Type B pancreatic cell (in vitro differentiated cells): ENCODE data around the gene LDLRAD4. TPM values are rescaled to one million over a fixed set of nuclear protein-coding genes. Genes with fewer than 3 reads are reported as not detected.

ENCODE experiments used
- DNase-seq: peaks from one replicate; pipeline ENCODE4 v3.0.0; 2021; ENCODE audit warnings: mixed read lengths; ENCODE audit not compliant: unreplicated experiment; ENCODE audit errors: extremely low spot score
- H3K27ac Mint-ChIP-seq: 2 replicates; pipeline ENCODE4 v1.8.0; 2021; ENCODE audit warnings: mild to moderate bottlenecking, mixed read lengths
- H3K27me3 Mint-ChIP-seq: 2 replicates; pipeline ENCODE4 v1.8.0; 2021; ENCODE audit warnings: mixed read lengths
- H3K36me3 Mint-ChIP-seq: 2 replicates; pipeline ENCODE4 v1.8.0; 2021; ENCODE audit warnings: mixed read lengths
- H3K4me1 Mint-ChIP-seq: one replicate; pipeline ENCODE4 v1.8.0; 2021; ENCODE audit warnings: mixed read lengths; ENCODE audit not compliant: unreplicated experiment
- H3K4me3 Mint-ChIP-seq: 2 replicates; pipeline ENCODE4 v1.8.0; 2021; ENCODE audit warnings: mild to moderate bottlenecking, mixed read lengths
- H3K9me3 Mint-ChIP-seq: 2 replicates; pipeline ENCODE4 v1.8.0; 2021; ENCODE audit warnings: mixed read lengths
- CTCF ChIP-seq: fragments of 200-600 bp; sonication (generic); conservative IDR thresholded peaks from 2 replicates; pipeline ENCODE4 v1.5.0; 2021; ENCODE audit warnings: antibody characterized with exemption, mild to moderate bottlenecking
- total RNA-seq: library from RNA; stranded (reverse); gene quantifications from 2 replicates; pipeline ENCODE4 v1.2.1, GENCODE V29; 2021; ENCODE audit warnings: low replicate concordance

The LDLRAD4 gene
- total RNA-seq, 1 donor from 2014 or later: 2.4 TPM

- Mint-ChIP-seq H3K27ac (no peak overlapping the region), H3K27me3 (peaks cover 15% of the 10 kb centered on the region), H3K4me3 (no peak overlapping the region), H3K9me3 (no peaks in the 10 kb centered on the region), H3K4me1 (peaks cover 23% of the 10 kb centered on the region), H3K36me3 (no peaks in the 10 kb centered on the region)
- TF ChIP-seq CTCF: no peak
- no peak for DNase-seq
These were observed 78.5 kb downstream of the LDLRAD4 start for GRCh38 chr18:13296867-13297574.

GRCh38 chr18:13298262-13298661, 79.7 kb downstream of the LDLRAD4 start:
- Mint-ChIP-seq H3K36me3 (no peaks in the 10 kb centered on the region), H3K4me3 (no peak overlapping the region)

GRCh38 chr18:13300029-13300428, 81.5 kb downstream of the LDLRAD4 start:
- DNase-seq: no peak
- Mint-ChIP-seq H3K9me3 (no peaks in the 10 kb centered on the region), H3K27ac (no peak overlapping the region), H3K27me3 (peaks cover 8% of the 10 kb centered on the region), H3K4me3 (no peak overlapping the region), H3K36me3 (no peaks in the 10 kb centered on the region), H3K4me1 (peaks cover 16% of the 10 kb centered on the region)
- TF ChIP-seq CTCF: no peak

More at GRCh38 chr18:13298262-13298661, 79.7 kb downstream of the LDLRAD4 start:
- DNase-seq: no peak
- Mint-ChIP-seq H3K9me3 (no peaks in the 10 kb centered on the region), H3K4me1 (peaks cover 21% of the 10 kb centered on the region), H3K27me3 (peaks cover 8% of the 10 kb centered on the region), H3K27ac (no peak overlapping the region)
- TF ChIP-seq CTCF: no peak

- H3K4me3 Mint-ChIP-seq: no peak overlapping the region
- TF ChIP-seq CTCF: no peak
- no peaks in the 10 kb centered on the region for H3K9me3 Mint-ChIP-seq
- no peaks in the 10 kb centered on the region for H3K36me3 Mint-ChIP-seq
- H3K27me3 Mint-ChIP-seq: peaks cover 5% of the 10 kb centered on the region
- no peak overlapping the region for H3K27ac Mint-ChIP-seq
- DNase-seq: no peak
- H3K4me1 Mint-ChIP-seq: peaks cover 16% of the 10 kb centered on the region
These were observed 82.2 kb downstream of the LDLRAD4 start for GRCh38 chr18:13300796-13301195.

GRCh38 chr18:13302040-13302439, 83.5 kb downstream of the LDLRAD4 start:
- H3K27ac Mint-ChIP-seq: no peak overlapping the region

More at GRCh38 chr18:13302040-13302439, 83.5 kb downstream of the LDLRAD4 start:
- TF ChIP-seq CTCF: no peak
- Mint-ChIP-seq H3K9me3 (no peaks in the 10 kb centered on the region), H3K27me3 (peaks cover 5% of the 10 kb centered on the region), H3K4me3 (no peak overlapping the region), H3K4me1 (peaks cover 22% of the 10 kb centered on the region), H3K36me3 (no peaks in the 10 kb centered on the region)
- no peak for DNase-seq
